Measurements from ENCODE around the gene ASB16. TPM values are rescaled to one million over a fixed set of nuclear protein-coding genes. Genes with fewer than 3 reads are reported as not detected.

ASB16 gene
- total RNA-seq, 2 donors from 2014 or later, result 0.19 to 1.5 TPM

DNA sequence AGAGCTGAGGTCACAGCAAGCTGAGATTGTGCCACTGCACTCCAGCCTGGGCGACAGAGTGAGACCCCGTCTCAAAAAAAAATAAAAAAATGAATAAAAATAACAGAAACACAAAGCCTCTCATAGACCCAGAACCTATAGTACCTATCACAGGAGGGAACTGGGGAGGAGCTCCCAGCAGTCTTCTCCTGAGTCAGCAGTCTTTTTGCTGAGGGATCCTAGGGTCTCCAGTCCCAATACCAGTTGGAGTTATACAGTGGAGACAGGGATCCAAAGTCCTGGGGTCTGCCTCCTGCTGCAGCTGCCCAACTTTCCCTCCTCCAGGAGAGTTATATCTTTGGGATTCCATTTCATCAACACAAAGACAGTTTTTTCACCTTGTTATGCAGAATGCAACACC is 12.5 kb downstream of the ASB16 start:
- DNase-seq (ENCODE audit: low spot score), result no peak
- intact Hi-C loops (cut with DNase I), result no loop called here

DNA sequence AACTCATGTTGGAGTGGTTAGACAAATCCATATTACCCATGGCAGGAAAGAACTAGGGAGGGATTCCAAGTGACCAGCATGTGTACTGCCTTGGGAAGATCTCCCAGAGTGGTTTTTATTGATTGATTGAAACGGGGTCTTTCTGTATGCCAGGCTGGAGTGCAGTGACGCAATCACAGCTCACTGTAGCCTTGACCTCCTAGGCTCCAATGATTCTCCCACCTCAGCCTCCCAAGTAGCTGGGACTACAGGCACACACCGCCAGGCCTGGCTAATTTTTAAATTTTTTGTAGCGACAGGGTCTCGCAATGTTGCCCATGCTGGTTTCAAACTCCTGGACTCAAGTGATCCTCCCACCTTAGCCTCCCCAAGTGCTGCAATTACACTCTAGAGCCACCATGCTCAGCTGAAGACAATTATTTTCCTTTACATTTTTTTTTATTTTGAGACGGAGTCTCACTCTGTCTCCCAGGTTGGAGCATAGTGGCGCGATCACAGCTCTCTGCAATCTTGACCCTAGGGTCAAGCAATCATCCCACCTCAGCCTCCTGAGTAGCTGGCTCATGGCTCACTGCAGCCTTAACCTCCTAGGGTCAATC is 13.8 kb downstream of the ASB16 start:
- DNase-seq (ENCODE audit: low spot score), result no peak
- intact Hi-C loops (cut with DNase I), result no loop called here

DNA sequence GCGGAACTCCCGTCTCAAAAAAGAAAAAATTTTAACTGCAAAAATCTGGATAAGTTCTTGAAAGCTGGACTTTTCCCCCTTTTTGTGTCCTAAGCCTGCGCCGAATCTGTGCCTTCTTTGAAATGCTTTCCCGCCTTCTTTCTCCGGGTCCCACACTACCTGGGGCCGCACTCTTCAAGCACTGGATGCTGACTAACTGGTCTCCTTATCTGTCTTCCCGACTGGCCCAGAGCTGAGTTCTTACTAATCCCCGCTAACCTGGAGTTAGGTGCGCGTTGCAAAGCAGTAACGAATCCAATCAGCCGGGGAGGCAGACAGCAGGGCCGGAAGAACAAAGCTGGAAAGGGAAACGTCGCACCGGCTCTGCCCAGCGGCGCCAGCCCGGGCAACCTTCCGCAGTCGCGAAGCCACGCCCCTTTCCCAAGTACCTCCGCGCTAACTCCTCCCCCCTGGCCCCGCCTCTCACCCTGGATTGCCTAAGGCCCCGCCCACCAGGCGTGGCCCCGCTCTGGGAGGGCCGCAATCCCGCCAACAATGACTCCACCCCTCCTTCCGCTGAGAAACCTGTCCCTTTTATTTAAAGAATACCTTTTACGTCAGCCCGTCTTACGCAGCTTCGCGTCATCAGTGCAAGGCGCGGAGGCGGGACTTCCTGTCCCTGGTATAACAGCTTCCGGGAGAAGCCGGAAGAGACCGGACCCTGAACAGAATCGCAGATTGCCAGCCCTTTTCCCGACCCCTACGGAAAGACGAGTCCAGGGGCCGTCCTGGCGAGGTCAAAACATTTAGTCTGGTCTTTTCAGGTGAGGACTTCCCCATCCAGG is 16.0 kb downstream of the ASB16 start, which contains the start of gene TMUB2:
Gene TMUB2 (plus strand): TSS at position 666 of the 824 bp plus-strand sequence. CDS start 737 bp downstream, outside the sequence.
- DNase-seq (ENCODE audit: low spot score), result peak; percentile 100
- intact Hi-C loops (cut with DNase I), result no loop called here

DNA sequence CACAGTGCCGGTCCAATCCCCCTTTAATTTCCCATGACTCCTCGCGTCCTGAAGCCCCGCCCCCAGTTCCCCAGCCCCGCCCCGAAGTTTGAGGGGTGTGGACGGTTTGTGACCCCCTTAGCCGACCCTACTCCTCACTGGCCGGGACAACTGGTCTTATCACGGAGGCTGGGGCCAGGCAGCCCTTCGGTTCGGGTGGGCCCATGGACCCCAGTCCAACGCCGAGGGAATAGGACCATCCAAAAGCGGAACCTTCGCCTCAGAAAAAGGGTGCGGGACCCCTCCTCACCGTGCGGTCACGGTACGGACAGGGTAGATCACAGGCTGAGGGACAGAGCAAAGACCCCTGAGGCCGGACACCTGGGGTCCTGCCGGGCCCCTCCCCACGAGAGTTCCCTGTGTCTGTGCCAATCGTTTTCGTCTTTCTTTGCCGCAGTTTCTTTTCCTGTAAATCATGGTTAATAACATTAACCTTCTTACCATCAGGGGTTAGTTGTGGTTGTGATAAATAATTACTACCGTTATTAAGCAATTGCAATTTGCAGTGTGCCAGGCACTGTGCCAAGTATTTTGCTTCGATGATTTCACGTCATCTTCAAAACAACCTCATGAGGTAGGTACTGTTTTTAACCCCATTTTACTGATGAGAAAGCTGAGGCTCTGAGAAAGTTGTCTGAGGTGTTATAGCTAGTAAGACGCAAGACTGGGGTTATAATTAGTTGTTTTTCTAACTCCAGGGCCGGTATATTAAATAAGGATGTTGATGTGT is 16.8 kb downstream of the ASB16 start:
- intact Hi-C loops (cut with DNase I), result no loop called here
- DNase-seq (ENCODE audit: low spot score), result no peak

DNA sequence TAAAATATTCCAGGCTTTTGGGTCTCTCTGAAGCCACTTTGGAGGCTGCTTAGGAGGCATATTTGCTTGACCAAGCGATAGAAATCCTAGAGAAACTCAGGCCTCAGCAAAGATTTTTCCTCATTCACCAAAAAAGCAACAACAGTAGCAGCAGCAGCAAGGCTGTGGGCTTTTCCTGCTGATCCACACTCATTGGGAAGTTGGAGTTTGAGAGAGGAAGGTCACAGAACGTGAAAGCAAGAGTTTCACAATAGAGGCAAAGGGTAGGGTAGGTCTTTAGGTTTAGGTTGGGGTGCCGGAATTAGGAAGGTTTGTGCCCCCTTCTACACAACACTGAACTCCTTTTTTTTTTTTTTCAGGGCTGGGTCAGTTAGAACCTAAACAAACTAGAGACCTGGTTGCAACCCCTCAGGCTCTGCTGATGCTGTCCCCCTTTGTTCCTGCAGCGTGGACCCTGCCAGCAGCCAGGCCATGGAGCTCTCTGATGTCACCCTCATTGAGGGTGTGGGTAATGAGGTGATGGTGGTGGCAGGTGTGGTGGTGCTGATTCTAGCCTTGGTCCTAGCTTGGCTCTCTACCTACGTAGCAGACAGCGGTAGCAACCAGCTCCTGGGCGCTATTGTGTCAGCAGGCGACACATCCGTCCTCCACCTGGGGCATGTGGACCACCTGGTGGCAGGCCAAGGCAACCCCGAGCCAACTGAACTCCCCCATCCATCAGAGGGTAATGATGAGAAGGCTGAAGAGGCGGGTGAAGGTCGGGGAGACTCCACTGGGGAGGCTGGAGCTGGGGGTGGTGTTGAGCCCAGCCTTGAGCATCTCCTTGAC is 18.3 kb downstream of the ASB16 start:
- intact Hi-C loops (cut with DNase I), result no loop called here
- no peak for DNase-seq (ENCODE audit: low spot score)

DNA sequence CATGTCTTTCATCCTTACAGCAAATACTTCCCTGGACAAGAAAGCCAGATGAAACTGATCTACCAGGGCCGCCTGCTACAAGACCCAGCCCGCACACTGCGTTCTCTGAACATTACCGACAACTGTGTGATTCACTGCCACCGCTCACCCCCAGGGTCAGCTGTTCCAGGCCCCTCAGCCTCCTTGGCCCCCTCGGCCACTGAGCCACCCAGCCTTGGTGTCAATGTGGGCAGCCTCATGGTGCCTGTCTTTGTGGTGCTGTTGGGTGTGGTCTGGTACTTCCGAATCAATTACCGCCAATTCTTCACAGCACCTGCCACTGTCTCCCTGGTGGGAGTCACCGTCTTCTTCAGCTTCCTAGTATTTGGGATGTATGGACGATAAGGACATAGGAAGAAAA is 20.0 kb downstream of the ASB16 start:
- intact Hi-C loops (cut with DNase I), result no loop called here
- DNase-seq (ENCODE audit: low spot score), result no peak

DNA sequence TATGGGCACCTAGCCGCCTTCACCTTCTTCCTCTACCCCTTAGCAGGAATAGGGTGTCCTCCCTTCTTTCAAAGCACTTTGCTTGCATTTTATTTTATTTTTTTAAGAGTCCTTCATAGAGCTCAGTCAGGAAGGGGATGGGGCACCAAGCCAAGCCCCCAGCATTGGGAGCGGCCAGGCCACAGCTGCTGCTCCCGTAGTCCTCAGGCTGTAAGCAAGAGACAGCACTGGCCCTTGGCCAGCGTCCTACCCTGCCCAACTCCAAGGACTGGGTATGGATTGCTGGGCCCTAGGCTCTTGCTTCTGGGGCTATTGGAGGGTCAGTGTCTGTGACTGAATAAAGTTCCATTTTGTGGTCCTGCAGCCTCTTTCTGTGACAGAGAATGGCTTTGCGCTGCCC is 20.9 kb downstream of the ASB16 start:
- no peak for DNase-seq (ENCODE audit: low spot score)

DNA sequence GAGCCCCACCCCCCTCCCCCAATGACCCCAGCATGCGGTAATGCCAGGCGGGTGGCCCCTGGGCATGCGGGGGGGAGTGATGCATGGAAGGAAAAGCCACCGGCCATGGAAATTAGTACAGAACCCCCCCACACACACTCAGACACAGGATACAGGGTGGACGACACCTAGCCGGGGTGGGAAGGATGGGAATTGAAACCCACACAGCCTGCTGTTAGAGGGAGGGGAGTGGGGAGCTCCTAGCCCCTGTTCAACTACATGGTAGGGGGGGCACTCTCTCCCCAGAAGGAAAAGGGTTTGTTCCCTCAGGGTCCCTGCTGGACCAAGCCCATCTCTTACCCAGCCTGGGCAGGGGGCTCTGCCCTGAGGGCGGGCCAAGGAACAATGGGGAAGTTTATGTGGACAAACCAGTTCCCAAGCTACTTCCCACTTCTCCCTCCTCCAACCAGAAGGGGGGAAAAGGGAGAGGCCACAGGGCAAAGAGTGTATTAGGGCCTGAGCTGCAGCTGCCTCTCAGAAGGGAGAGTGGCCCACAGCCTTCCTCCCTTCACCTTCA is 21.5 kb downstream of the ASB16 start:
- intact Hi-C loops (cut with DNase I), result no loop called here
- no peak for DNase-seq (ENCODE audit: low spot score)

More for the DNA sequence above, 20.9 kb downstream of the ASB16 start:
- intact Hi-C loops (cut with DNase I), result no loop called here

DNA sequence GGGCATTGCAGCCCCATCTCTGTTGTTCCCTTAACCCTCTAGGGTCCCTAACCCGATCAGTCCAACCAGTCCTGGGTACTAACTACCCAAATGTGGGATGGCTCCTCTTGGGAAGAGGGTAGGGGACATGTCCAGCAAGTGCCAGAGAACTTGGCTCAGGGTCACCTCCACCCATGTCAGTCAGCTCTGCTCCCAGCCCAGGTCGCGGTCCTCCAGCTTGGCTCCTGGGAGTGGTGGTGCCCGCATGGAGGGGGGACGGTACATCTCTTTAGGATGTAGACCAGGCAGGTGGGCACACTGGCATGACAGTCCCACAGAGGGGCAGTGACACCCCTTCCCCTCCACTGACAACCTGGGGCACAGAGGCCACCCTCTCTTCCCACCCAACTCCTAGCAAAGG is 22.2 kb downstream of the ASB16 start:
- no peak for DNase-seq (ENCODE audit: low spot score)
- intact Hi-C loops (cut with DNase I), result no loop called here

DNA sequence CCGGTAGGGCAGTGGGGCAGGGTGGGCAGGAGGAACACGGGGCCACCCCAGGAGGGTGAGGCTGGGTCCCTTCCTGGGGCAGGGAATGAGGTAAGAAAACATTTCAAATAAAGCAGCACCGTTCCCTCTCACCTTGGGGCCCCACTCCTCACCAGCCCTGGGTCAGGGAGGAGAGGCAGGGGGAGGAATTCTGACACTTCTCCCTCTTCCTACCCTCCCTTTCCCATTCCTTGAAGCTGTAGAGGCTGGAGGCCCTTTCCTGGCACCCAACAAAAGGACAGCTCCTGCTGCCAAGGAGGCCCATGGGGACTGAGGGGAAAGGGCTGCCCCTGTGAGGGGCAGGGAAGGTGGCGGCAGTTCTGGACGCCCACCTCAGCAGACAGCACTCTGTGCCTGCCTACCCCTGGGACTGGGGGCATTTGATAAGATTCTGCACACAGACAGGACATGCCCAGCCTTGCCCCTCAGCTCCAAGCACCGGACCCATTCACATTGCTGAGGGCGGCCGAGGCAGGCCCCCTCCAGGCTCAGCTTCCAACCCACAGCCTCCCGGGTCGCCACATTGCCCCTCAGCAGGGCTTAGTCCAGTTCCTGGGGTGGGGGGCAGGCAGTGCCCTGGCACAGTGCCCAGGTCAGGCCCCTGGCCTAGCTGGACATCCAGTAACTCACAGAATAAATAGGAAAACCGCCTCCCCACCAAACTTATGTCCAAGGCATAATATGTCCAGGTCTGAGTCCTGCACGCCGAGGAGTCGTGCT is 23.0 kb downstream of the ASB16 start:
- DNase-seq (ENCODE audit: low spot score), result no peak
- intact Hi-C loops (cut with DNase I), result no loop called here

DNA sequence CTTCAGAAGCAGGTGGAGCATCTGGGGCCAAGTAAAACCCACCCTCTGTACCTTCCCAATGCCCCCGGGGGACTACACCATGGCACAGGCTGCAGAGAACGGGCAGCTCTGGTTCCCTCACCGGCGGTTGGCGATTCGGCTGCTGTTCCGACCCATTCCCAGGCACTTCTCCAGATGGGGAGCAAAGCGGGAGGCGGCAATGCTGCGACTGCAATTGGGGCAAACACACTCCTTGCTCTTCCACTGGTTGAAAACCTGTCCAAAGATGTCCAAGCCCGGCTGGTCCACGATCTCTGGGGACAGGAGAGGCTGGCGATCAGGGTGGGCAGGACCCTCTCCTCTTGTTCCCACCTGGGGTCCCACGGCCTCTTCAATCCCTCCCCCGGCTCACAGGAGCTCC is 26.6 kb downstream of the ASB16 start:
- intact Hi-C loops (cut with DNase I), result no loop called here
- DNase-seq (ENCODE audit: low spot score), result no peak

DNA sequence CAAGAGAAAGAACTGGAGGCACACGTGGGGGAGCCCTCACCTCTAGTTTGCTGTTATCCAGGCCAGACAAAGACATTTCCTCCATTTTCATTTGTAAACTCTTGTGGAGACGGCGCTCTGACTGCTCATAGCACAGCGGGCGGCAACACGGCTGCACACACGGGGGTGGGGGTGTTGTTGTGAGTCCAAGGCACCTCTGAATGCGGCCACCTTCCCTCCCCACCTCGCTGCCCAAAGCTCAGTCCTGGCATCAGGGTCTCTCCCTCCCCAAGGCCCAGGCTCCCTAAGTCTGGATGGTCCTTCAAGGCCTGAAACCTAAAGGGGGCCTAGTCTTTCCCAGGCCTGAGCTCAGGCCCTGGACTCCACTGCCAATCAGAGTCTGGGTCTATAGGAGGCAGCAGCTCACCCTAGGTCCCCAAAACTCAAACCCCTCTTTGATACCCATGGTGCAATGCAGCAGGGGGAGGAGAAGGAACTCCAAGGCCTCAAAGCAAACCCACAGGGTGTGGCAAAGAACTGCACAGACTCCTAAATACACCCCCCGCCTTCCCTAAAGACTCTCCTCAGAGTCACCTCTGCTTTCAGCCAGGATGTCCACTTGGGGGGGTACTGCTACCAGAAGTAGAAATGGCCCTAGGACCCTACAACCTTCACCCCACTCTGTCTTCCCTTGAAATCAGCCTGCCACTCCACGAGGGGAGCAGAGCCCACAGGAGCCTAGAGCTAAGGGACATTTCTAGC is 27.6 kb downstream of the ASB16 start:
- DNase-seq (ENCODE audit: low spot score), result no peak
- intact Hi-C loops (cut with DNase I), result no loop called here

DNA sequence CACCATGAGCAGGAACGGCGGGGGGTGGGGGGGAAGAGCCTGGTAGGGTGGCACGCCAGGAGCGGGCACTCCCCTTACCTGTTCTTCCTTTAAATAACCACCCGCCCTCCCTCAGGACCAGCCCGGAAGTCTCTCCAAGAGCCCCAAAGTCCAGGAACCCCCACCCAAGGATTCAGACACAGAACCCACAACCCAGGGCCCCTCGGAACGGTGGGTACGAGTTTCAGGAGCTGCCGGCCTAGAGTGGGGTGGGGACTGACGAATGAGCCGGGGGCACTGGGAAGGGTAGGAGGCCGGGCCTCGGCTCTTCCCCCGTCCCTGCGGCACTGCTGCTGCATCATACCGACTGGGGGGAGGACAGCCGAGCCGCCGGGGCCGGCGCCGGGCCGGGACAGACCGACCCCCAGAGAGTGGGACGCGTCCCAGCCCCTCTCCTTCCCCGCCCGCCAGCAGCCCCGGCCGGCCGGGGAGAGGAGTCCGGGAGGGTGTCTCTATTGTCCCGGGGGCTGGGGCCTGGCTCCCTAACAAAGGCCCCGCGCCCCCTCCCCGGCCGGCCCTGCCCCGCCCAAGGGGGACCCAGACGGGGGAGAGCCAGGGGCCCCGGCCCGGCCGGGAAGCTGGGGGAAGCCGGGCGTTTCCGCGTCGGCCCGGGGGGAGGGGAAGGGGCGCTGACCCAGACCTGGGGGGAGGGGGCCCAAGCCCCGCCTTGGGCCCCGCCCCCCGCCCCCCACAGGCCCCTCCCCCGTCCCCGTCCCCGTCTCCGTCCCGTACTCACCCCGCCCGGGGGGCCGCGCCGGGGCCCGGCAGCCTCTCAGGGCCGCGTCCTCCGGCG is 28.4 kb downstream of the ASB16 start:
- peak; percentile 90 for DNase-seq (ENCODE audit: low spot score)
- intact Hi-C loops (cut with DNase I), result no loop called here

DNA sequence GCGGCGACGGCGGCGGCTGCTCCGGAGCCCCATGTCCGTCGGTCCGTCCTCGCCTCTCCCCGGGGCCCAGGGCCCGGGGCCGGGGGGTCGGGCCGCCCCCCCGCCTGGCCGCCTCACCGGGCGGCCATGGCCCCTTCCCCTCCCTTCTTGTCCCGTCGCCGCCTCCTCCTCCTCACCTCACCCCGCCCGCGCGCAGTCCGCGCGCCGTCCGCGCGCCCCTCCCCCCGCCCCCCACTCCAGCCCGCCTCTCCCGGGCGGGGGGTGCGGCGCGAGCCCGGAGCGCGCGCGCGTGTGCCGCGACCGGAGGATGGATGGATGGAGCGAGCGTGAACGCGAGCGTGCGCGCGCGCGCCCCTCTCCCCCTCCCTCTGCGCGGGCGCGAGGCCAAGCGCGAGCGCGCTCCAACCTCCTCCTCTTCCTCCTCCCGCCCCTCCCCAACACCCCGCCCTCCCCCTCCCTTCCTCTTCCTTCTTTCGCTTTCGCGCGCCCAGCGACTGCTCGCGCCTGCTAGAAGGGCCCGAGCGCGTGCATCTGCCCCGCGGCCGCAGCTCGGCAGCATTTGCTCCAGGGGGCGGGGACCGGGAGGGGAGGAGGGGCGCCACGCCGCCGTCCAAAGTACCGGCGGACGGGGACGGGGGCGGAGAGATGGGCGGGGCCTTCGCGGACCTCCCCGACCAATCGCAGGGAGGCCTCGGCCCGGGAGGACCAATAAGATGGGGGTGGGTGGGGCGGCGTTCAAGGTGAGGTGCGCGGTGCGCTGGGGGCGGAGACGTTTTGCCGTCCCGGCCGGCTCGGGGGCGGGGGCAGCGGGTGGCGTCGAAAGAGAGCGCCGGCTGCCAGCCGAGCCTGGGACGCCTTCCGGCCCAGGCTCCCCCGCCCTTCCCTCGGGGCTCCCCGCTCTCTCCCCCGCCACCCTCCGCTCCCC is 29.3 kb downstream of the ASB16 start, which contains the start of gene ATXN7L3:
Gene ATXN7L3 (minus strand): TSS at position 332 of the 925 bp plus-strand sequence. CDS start 1,814 bp downstream, outside the sequence.
- peak; percentile 100 for DNase-seq (ENCODE audit: low spot score)
- intact Hi-C loops (cut with DNase I), result no loop called here

DNA sequence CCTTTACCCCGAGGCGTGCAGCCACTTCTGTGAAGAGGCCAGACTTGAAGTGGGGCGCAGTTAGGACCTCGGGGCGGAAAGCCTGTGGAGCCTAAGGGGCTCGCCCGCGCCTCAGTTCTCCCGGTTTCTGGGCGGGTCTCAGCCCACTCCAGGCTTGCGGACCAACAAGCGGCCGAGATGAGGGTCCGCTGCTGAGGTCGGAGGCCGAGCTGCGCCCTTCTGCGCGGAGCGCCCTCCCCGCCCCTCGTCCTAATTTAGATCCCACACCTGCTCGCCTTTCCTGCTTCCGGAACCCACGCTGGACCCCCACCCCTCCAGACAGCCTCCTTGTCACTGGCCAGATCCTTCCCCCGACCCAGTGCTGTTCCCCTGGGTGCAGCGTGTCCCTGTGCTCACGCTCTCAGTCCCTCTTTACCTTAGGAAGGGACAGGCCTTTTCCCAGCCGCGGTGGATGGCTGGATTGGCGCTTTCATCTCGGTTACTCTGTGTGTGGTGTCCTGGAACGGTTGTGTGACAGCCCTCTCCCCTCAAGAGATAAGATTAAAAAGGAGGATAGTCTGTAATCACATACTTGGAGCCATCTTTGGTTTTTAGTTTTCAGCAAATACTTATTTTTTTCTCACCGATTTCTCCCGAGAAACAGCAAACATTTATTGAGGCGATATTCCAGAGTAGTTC is 30.1 kb downstream of the ASB16 start:
- intact Hi-C loops (cut with DNase I), result no loop called here
- DNase-seq (ENCODE audit: low spot score), result peak; percentile 81
